HG03558 (cell line): Measurements from ENCODE around the gene GAS6.
"Not testable (repeated sequence)": the region's sequence is repeated elsewhere in the genome, so short reads cannot be mapped to it uniquely, and the experiment has no call there.

Experiments
- ATAC-seq: cut with Tn5 transposase; IDR thresholded peaks from one replicate; pipeline ENCODE4 v1.9.1; 2021; ENCODE audit warnings: moderate number of reproducible peaks; ENCODE audit not compliant: unreplicated experiment; ENCODE audit errors: extremely low read depth

GAS6 gene

DNA sequence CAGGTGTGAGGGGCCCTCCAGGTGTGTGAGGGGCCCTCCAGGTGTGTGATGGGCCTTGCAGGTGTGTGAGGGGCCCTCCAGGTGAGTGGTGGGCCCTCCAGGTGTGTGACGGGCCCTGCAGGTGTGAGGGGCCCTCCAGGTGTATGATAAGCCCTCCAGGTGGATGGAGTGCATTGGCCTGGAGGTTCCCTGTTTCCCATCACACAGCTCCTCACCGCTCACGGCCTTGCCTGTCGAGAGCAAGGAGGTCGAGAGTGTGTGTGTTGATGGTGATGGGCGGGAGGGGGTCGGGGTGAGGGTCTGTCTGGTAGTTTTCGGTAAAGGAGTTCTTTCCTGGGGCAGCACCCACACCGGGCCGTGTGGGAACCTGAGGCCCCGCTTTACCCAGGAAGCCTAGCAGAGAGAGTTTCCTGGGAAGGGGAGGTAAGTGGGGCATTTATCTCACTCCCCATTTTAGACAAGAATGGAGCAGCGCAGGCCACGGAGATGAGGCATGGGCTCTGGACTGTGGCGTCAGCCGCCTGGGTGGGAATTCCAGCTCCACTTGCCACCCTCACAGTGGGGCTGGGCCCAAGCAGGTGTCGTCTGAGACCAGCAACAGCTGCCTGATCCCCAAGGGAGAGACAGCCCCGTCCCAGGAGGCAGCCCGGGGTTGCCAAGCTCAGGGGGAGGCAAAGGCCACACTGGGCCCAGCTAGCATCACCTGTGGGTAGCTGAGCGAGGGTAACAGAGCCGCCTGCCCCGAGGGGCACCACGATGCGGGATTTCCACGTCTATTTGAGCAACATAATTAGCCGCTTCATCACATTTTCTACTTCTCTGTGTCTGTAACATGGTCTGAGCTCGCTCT lies 10.9 kb upstream of the GAS6 start:
- ATAC-seq, result no peak

- ATAC-seq, result no peak
Observed at GRCh38 chr13:113874177-113874576, 10.3 kb upstream of the GAS6 start.

DNA sequence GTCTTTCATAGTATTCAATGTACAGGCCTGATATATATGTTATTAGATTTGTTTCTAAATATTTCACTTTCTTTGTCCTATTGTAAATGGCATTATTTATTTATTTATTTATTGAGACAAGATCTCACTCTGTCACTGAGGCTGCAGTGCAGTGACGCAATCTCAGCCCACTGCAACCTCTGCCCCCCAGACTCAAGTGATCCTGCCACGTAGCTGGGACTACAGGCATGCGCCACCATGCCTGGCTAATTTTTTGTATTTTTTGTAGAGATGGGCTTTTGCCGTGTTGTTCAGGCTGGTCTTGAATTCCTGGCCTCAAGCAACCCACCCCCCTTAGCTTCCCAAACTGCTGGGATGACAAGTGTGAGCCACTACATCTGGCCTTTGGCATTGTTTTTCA lies 5.4 kb upstream of the GAS6 start:
- no peak for ATAC-seq

DNA sequence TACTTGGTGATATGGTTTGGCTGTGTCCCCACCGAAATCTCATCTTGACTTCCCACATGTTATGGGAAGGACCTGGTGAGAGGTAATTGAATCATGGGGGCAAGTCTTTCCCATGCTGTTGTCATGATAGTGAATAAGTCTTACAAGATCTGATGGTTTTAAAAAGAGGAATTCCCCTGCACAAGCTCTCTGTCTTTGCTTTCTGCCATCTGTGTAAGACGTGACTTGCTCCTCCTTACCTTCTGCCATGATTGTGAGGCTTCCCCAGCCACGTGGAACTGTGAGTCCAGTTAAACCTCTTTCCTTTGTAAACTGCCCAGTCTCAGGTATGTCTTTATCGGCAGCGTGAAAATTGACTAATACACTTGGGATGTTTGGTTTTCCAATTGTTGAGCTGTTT lies 4.0 kb upstream of the GAS6 start:
- not testable (repeated sequence) for ATAC-seq

DNA sequence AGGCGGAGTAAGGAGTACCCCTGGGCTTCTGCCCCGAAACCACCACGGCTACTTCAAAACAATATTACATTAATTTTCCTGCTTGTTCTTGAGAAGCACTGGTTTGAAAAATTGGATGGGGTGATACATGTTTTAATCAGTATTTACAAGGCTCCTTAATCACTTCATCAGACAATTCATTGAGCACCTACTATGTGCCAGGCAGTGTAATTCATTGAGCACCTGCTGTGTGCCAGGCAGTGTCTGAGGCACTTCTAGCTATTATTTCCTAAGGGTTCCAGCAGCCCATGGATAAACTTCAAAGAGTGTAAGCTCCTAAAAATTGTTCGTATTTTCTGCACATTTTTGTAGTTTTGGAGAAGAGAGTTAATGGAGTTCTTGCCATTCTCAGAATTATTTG lies 1.6 kb upstream of the GAS6 start:
- ATAC-seq, result no peak

DNA sequence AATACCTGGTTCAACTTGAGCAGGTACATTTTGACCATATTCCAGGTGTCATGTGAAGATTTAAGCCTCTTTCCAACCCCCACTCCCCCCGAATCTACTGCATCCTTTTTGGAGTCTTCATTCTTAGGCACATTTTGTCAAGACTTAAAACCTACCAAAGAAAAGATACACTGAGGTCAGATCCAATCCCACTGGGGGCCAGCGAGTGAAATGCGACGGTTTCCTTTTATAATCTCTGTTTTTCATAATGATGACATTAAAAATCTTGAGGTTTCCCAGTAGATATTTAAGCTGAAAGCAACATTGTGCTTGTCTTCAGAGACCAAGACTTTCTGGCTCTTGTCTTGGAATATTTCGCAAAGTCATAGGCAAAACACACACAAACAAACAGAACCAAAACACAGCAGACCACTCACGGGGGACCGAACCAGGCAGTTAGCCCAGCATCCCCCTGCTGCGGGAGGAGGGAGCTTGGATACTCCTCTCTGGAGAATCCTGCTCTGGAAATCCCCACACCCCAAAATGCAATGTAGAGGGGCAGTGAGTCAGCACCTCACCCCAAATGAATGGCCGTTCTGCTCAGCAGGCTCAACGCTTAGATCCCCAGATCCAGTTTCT lies 506 bp upstream of the GAS6 start:
- ATAC-seq, result no peak

DNA sequence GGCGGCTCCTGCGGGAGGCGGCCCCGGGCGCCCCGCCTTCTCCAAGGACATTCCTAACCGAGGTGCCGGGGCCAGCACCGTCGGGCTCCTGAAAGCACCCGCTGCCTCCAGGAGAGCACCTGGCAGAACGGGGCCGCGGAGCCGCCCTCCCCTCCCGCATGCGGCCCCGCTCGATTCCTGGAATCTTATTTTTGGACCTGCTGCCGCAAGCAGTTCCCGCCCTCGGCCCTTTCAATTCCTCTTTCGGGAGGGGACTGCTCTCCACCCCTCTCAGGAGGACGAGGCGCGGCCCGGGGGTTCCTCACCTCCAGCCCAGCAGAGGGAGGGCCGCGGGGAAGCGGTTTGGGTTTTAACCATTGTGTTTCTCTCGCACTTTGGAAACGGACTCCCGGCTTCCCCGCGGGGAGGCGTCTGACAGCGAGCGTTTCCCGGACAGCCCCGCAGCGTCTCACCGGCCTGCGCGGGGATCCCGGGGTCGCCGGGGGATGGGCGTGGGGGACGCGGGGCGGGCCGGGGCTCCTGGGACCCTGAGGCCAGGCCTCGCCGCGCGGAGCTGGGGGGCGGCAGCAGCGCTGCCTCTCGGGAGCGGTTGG lies 849 bp downstream of the GAS6 start:
- ATAC-seq, result no peak

- ATAC-seq, result no peak
Observed at GRCh38 chr13:113862191-113862930, 1.5 kb downstream of the GAS6 start.

DNA sequence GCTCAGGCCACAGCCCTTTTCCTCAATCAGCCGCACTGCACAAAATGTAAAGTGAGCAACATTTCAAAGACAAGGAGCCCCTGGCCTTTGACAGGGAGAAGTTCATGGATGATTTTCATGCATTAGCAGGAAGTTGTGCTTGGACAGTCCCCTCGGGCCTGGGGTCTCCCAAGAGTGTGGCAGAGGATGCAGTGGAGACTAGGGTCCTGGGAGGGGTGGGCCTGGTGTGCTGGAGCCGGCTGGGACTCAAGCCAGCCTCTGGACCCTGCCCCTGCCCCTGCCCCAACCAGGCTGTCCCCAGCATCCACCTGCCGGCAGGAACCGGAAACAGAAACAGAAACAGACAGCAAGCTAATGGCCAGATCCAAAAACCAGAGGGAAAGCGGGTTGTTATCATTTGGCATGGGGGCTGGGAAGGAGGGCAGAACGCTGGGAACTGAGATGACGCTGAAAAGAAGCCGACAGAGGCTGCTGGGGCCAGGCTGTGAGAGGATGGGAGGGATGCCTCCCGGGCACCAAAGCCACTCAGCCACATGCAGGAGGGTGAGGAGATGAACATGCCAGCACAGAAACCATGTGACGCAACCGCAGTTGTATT lies 2.3 kb downstream of the GAS6 start:
- ATAC-seq, result no peak

DNA sequence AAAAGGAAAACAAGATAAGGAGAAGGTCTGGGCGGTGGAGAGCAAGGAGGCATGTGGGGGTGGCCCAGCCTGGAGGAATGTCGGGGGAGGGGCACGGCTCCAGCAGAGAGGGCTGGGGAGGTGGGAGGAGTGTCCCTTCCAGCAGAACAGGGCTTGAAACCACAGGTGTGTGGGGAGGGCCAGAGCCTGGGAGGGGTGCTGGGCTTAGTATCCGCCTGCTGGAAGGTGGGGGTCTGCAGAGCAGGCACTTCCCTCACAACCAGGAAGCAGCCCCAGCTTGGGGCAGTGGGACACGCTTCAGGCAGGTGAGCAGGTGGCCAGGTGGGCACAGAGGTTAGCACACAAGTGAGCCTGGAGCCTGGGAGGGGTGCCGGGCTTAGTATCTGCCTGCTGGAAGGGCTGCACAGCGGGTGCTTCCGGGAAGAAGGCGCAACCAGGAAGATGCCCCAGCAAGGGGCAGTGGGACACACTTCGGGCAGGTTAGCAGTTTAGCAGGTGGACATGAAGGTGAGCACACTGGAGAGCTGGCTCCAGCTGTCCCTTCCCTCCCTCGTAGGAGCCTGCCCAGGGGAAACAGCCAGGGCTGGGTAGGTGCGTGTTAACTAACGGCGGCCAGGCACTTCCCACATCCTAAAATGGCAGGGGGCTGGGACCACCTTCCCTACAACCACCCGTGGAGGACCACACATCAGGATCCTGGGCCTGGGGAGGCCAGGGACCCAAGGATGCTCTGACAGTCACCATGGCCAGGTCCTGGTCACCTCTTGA lies 3.0 kb downstream of the GAS6 start:
- ATAC-seq, result no peak

DNA sequence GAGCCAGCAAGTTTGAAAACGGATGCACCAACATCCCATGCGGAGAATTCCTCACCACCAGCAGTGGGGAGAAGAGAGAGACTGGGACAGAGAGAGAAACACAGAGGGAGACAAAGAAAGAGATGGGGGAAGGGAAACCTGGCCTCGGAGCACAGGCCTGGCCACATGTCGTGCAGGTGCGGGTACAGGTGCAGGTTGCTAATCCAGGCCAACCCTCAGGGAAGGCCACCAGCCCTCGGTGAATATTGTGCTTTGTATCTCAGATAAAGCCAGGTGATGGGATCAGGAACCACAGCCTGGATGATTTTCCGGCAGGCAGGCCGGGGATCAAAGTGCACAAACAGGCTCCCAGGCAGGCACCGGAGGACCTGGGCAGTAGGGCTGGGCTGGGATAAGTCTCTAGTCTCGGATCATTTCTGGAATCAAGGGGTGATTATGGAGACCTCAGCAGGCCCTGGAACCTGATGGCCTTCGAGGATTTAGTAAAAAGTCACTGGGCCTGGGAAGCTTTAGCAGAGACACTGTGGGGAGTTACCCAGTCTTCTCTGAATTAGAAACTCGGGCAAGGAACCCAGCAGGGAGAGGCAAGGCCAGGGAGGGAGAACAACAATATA lies 3.7 kb downstream of the GAS6 start:
- no peak for ATAC-seq

- ATAC-seq, result no peak
Observed at GRCh38 chr13:113859311-113860050, 4.4 kb downstream of the GAS6 start.

DNA sequence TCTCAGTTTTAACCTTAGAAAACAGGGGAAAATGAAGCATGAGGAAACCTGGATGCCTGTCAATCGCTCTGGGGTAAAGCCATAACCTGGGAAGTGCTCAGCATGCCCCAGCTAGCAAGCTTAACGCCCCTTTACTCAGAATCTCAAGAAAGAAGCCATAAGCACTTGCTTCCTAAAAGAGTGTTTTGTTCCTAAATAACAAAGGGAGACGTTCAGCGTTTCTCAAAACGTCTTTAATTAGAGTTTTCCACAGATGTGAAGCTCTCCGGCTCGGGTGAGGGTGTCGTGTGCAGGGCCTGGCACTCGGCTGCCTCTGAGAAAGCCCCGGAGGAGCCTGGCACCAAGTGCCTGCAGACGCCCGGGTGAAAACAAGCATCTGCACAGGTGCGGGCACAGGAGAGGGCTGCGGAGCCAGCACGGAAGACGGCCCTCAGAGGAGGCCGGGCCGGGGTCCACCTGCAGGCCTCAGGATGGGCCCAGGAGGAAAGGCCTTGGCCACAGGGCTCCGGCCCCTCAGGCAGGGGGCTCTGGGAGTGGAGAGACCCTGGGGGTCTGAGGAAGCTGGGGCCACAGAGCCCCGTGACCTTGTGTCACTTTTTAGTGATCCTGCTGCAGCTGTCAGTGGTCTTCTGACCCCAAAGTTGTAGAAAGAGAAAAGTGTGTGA lies 6.2 kb downstream of the GAS6 start:
- ATAC-seq, result no peak

GRCh38 chr13:113856716-113857065 lies 7.2 kb downstream of the GAS6 start:
- ATAC-seq, result no peak

DNA sequence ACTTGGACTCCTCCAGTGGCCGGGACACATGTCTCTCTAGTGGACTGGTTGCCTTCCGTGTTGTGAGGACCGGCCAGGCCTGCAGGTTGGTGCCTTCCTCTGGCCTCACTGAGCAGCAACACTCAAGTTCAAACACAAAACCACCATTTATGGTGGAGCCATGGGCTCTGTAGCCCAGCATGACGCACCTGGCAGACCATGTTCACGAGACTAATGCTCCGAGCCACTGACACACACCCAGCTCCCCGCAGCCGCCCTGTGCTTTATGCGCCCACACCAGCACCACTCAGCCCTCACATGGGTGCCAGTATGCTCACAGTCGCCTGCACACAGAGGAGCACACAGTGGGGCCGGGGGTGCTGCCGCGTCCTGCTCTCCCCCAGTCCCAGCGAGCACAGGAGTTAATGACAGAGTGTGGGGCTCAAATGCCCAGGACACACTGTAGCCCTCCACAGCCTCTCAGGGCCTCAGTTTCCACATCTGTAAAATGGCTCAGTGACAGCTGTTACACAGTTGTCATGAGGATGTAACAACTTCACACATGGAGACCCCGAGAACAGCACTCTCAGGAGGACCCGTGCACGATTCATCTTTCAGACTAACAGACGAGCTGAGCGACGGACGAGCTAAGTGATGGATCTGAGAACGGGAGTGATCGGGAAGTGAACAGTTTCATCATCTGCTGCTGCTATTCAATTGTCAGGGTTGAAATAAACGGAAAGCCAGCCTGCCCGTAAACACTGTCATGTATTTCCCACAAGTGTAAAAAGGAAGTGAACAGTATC lies 7.8 kb downstream of the GAS6 start:
- ATAC-seq, result no peak

- no peak for ATAC-seq
Observed at GRCh38 chr13:113855012-113855921, 8.6 kb downstream of the GAS6 start.
